ENCODE measurements around the gene SAT1.
A peak's percentile ranks its signal among the peaks of the same experiment; 100 is the strongest.

The SAT1 gene

DNA sequence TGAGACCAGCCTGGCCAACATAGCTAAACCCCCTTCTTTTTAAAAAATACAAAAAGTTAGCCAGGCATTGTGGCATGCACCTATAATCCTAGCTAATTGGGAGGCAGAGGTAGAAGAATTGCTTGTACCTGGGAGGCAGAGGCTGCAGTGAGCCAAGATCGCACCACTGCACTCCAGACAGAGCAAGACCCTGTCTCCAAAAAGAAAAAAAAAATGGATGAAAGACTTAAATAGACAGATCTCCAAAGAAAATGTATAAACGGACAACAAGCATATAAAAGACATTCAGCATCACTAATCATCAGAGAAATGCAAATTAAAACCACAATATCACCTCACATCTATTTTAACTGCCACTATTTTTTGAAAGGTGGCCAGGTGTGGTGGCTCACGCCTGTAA is 6.6 kb upstream of the SAT1 start:
- no peak for DNase-seq (ENCODE audit: low read depth)
- no peak overlapping the region for H3K4me3 ChIP-seq (ENCODE audit: low read depth, low read length)
- TF ChIP-seq CTCF (IDR thresholded peaks at IDR 0.05; ENCODE audit: low read depth, low read length, missing control alignments): no peak

DNA sequence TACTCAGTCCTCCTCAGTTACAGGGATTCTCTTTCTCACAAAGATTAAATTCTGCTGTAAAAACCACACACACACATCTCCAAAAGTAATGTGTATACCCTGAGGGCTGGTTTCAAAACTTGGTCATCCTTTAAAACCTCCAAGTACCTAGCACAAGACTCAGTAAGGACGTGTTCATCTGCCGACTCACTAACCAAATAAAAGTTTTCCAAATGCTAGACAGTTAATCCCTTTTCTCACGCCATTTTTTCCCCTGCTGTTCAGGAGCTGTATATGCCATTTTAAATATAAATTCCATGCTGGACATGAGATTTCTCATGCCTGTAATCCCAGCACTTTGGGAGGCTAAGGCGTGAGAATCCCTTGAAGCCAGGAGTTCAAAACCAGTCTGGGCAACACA is 3.9 kb upstream of the SAT1 start:
- no peak overlapping the region for H3K4me3 ChIP-seq (ENCODE audit: low read depth, low read length)
- no peak for DNase-seq (ENCODE audit: low read depth)
- no peak for TF ChIP-seq CTCF (IDR thresholded peaks at IDR 0.05; ENCODE audit: low read depth, low read length, missing control alignments)

DNA sequence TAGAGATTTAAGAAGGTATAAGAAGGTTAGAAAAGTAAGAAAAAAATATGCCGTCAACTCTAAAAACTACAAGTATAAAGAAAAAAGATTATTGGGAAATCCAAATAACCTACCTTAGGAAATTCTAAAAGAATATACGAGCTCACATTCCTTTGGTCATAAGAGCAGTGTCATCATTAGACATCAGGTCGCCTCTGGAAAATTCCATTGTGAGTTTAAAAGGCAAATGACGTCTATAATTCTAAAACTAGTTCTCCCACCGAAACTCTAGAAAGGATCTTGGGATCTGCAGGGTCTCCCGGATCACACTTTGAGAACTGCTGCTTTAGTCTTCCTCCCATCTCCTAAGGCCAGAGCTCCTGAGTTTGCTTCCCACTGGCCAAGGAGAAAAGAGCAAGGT is 518 bp upstream of the SAT1 start:
- TF ChIP-seq CTCF (IDR thresholded peaks at IDR 0.05; ENCODE audit: low read depth, low read length, missing control alignments): no peak
- H3K4me3 ChIP-seq (ENCODE audit: low read depth, low read length): no peak overlapping the region; the same call in 1 of the 2 replicates
- DNase-seq (ENCODE audit: low read depth): no peak

GRCh38 chrX:23783589-23784469 is 856 bp downstream of the SAT1 start:
- DNase-seq (ENCODE audit: low read depth): no peak
- peak overlapping the region; percentile 63 for H3K4me3 ChIP-seq (ENCODE audit: low read depth, low read length)
- TF ChIP-seq CTCF (IDR thresholded peaks at IDR 0.05; ENCODE audit: low read depth, low read length, missing control alignments): no peak

DNA sequence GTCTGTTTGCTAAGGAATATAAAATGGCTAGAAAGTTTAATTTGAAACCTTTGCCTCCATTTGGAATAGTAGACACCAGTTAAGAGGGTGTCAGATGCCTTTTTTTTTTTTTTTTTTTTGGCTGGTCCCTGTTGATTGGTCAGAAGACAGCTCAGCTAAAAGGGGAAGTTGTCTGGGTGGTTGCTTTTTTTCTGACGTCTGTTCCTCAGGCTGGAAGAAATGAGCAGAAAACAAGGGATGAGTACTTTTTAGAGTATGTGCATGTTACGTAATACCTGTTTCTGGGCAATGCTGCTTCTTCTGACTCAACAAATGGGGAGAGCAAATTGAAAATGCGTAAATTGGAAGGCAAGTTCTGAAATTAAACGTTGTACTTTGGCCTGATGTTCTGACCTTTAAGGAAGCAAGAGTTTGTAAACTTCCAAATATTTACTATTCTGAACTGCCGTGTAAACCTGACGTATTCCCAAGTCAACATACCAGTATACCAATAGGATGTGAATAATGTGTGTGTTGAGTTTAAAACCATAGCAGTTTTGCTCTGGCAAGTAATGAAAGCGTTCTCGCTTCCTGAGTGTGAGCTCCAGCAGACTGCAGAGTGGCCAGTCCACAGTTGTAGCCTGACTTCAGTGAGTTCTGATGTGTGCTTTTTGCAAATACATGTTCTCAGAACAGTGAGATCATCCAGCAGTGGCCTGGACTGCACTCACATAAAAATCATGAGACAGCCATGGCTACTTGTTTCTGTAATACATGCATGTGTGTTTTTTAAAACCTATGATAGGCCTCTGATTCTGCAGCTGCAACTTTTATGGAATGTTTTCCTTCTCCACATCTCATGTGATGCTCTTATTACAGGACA is 1.7 kb downstream of the SAT1 start:
- H3K4me3 ChIP-seq (ENCODE audit: low read depth, low read length): peak overlapping the region; percentile 63; the same call in 1 of the 2 replicates
- no peak for DNase-seq (ENCODE audit: low read depth)
- no peak for TF ChIP-seq CTCF (IDR thresholded peaks at IDR 0.05; ENCODE audit: low read depth, low read length, missing control alignments)

DNA sequence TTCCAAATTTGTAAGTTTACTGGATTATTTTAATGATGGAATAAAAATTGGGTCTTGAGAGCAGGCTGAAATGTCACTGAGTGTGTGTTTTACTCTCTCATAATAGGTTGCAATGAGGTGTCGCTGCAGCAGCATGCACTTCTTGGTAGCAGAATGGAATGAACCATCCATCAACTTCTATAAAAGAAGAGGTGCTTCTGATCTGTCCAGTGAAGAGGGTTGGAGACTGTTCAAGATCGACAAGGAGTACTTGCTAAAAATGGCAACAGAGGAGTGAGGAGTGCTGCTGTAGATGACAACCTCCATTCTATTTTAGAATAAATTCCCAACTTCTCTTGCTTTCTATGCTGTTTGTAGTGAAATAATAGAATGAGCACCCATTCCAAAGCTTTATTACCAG is 2.6 kb downstream of the SAT1 start:
- no peak overlapping the region for H3K4me3 ChIP-seq (ENCODE audit: low read depth, low read length)

More for the DNA sequence above, 2.6 kb downstream of the SAT1 start:
- no peak for DNase-seq (ENCODE audit: low read depth)
- no peak for TF ChIP-seq CTCF (IDR thresholded peaks at IDR 0.05; ENCODE audit: low read depth, low read length, missing control alignments)

Data from GM12864 (cell line).